Fibroblast of lung (primary cell): ENCODE results near the gene METAP1D.

Experiments used
- CTCF ChIP-seq, 2 donors: IDR thresholded peaks in 1 of 2; conservative IDR thresholded peaks in 1 of 2; 1 replicate in 1 of 2; 2 replicates in 1 of 2; pipeline ENCODE4 v1.5.1; 2011 to 2012; ENCODE audit warnings: low read length in 2 of 2, control low read depth in 1 of 2, inconsistent platforms in 1 of 2, low read depth in 1 of 2, mild to moderate bottlenecking in 1 of 2
- EZH2 ChIP-seq: IDR thresholded peaks from 2 replicates; pipeline ENCODE4 v1.5.1; 2012; ENCODE audit warnings: low read length, control low read depth, mild to moderate bottlenecking; ENCODE audit errors: missing control alignments

- no peak for TF ChIP-seq CTCF (conservative IDR thresholded peaks at IDR 0.05 in 1 of 2, IDR thresholded peaks at IDR 0.05 in 1 of 2; ENCODE audit: low read depth in 1 of 2, low read length in 2 of 2)
- TF ChIP-seq EZH2, result no peak
These were observed 74.5 kb downstream of the METAP1D start for GRCh38 chr2:172074254-172074653.
